A673 (cell line): ENCODE data around the gene IRS2. TPM values are rescaled to one million over a fixed set of nuclear protein-coding genes. Genes with fewer than 3 reads are reported as not detected.

Experiments
- BruUV-seq: library from RNA; stranded (reverse); fragments of 400-500 nt; replicated peaks from 2 replicates; lab custom pipeline; 2021; lab: Mats Ljungman, UMichigan
- CTCF ChIA-PET: fragments of 300-600 bp; sonication (Branson Sonifier 250); formaldehyde crosslinking; loops from one replicate; lab custom pipeline; 2022; ENCODE audit warnings: antibody characterized with exemption; lab: Charles Lee
- POLR2A ChIA-PET: fragments of 300-600 bp; sonication (Branson Sonifier 250); formaldehyde crosslinking; loops from one replicate; lab custom pipeline; 2022; ENCODE audit warnings: antibody characterized with exemption; ENCODE audit not compliant: low non-redundant PET; lab: Charles Lee
- DNase-seq: peaks from one replicate; pipeline ENCODE4 v3.0.0-alpha.2; 2015; ENCODE audit warnings: low spot score
- H3K27ac ChIP-seq: fragments of 200-600 bp; sonication (generic); 2 replicates; pipeline ENCODE4 v1.5.1; 2016; ENCODE audit warnings: mixed run types, low read depth, mild to moderate bottlenecking, mixed read lengths, antibody characterized with exemption, low read length; ENCODE audit not compliant: poor library complexity, severe bottlenecking
- H3K27me3 ChIP-seq: fragments of 200-600 bp; sonication (generic); replicated peaks from 2 replicates; pipeline ENCODE4 v1.6.1; 2017; ENCODE audit warnings: mixed run types, low read depth, mild to moderate bottlenecking, mixed read lengths, antibody characterized with exemption, low read length; ENCODE audit not compliant: insufficient read depth, poor library complexity
- H3K36me3 ChIP-seq: fragments of 200-600 bp; sonication (generic); 2 replicates; pipeline ENCODE4 v1.6.1; 2016; ENCODE audit warnings: mixed run types, mild to moderate bottlenecking, mixed read lengths, antibody characterized with exemption, low read length; ENCODE audit not compliant: insufficient read depth, poor library complexity, severe bottlenecking
- H3K4me1 ChIP-seq: fragments of 200-600 bp; sonication (generic); 2 replicates; pipeline ENCODE4 v1.6.1; 2017; ENCODE audit warnings: mixed run types, mild to moderate bottlenecking, mixed read lengths, antibody characterized with exemption, low read length; ENCODE audit not compliant: insufficient read depth, poor library complexity, severe bottlenecking
- H3K4me3 ChIP-seq: fragments of 200-600 bp; sonication (generic); 2 replicates; pipeline ENCODE4 v1.5.1; 2016; ENCODE audit warnings: low read depth, mixed run types, mild to moderate bottlenecking, mixed read lengths, low read length; ENCODE audit not compliant: poor library complexity, severe bottlenecking
- H3K9me3 ChIP-seq: fragments of 200-600 bp; sonication (generic); 2 replicates; pipeline ENCODE4 v1.6.1; 2016; ENCODE audit warnings: mixed run types, low read depth, mild to moderate bottlenecking, mixed read lengths, antibody characterized with exemption, low read length; ENCODE audit not compliant: poor library complexity, severe bottlenecking
- EZH2 ChIP-seq: fragments of 200-600 bp; sonication (generic); IDR thresholded peaks from 2 replicates; pipeline ENCODE4 v1.6.1; 2017; ENCODE audit warnings: borderline replicate concordance, low read depth, mild to moderate bottlenecking, mixed read lengths, antibody characterized with exemption, low read length; ENCODE audit not compliant: poor library complexity, severe bottlenecking
- intact Hi-C: fragments of 100-400 bp; cut with micrococcal nuclease; formaldehyde crosslinking; loops from one replicate; pipeline ENCODE4 v1.10.0; 2022; ENCODE audit not compliant: unreplicated experiment
- total RNA-seq: library from RNA; stranded (reverse); gene quantifications from 2 replicates; pipeline ENCODE4 v1.2.3, GENCODE V29; 2021
- TF ChIP-seq, protein P1 (sequence below): fragments of 300-800, 200-600 bp; sonication (generic); conservative IDR thresholded peaks from 2 replicates; pipeline ENCODE4 v1.5.1; 2017; ENCODE audit warnings: low read depth, mild to moderate bottlenecking, antibody characterized with exemption, low read length, moderate library complexity, mixed read lengths

Gene IRS2
- total RNA-seq, 1 experiment from 2014 or later: 135 TPM

DNA sequence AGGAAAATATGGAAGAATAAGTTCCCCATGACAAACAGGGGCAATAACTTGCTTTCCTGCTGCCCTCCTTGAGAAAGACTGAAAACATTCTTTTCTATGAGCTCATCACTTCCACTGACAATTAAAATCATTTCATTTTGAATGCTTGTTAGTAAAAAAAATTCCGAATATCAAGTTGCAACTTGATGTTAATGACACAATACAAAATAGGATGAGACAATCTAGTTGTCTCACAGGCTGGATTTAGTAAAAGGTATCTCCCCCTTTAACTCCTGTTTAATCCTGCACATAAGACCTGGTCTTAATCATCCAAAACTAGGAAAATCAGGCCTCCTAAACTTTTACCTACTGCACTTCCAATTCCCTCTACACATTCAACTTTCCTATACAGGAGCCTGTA, 24.7 kb downstream of the IRS2 start:
- H3K27ac ChIP-seq: no peak overlapping the region

DNA sequence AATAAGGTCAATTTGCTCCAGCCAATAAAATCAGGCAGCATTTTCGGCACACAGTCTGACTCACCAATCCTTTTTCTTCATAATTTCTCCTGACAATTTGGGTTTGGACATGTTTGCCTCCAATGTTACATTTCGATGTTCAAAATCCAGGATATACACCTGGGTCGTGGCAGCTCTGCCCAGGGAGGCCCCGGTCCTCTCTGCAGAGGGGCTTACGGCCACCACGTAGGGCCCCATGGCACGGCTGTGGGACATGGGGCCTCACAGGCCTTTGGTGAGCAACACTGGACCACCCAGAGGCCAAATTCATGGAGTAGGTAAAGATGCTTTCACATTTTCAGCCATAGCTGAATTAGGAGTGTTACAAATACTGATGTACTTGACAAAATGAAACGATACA, 25.4 kb downstream of the IRS2 start:
- Histone ChIP-seq H3K4me3 (no peak overlapping the region), H3K4me1 (peaks cover 72% of the 10 kb centered on the region), H3K36me3 (peaks cover 65% of the 10 kb centered on the region), H3K27ac (no peak overlapping the region), H3K27me3 (no peaks in the 10 kb centered on the region), H3K9me3 (no peaks in the 10 kb centered on the region)
- BruUV-seq: no TSS peak
- no peak for DNase-seq
- CTCF ChIA-PET: interaction anchor here (0.6 kb wide), 1 partner anchor 12 kb away, joined by 3 read pairs; no protein-coding TSS in a partner anchor
- no peak for TF ChIP-seq EZH2
- TF ChIP-seq, protein P1, sequence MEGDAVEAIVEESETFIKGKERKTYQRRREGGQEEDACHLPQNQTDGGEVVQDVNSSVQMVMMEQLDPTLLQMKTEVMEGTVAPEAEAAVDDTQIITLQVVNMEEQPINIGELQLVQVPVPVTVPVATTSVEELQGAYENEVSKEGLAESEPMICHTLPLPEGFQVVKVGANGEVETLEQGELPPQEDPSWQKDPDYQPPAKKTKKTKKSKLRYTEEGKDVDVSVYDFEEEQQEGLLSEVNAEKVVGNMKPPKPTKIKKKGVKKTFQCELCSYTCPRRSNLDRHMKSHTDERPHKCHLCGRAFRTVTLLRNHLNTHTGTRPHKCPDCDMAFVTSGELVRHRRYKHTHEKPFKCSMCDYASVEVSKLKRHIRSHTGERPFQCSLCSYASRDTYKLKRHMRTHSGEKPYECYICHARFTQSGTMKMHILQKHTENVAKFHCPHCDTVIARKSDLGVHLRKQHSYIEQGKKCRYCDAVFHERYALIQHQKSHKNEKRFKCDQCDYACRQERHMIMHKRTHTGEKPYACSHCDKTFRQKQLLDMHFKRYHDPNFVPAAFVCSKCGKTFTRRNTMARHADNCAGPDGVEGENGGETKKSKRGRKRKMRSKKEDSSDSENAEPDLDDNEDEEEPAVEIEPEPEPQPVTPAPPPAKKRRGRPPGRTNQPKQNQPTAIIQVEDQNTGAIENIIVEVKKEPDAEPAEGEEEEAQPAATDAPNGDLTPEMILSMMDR: no peak
- intact Hi-C loops: no loop called here
- POLR2A ChIA-PET: no interaction called here

More for the DNA sequence above, 24.7 kb downstream of the IRS2 start:
- CTCF ChIA-PET: interaction anchor here (0.6 kb wide), 1 partner anchor 12 kb away, joined by 3 read pairs; no protein-coding TSS in a partner anchor
- Histone ChIP-seq H3K27me3 (no peaks in the 10 kb centered on the region), H3K4me1 (peaks cover 74% of the 10 kb centered on the region), H3K9me3 (no peaks in the 10 kb centered on the region), H3K36me3 (peaks cover 58% of the 10 kb centered on the region), H3K4me3 (no peak overlapping the region)
- intact Hi-C loops: no loop called here
- DNase-seq: no peak
- POLR2A ChIA-PET: interaction anchor here (0.7 kb wide), 1 partner anchor 476 kb away, joined by 8 read pairs; no protein-coding TSS in a partner anchor
- BruUV-seq: no TSS peak
- TF ChIP-seq, protein P1: no peak
- no peak for TF ChIP-seq EZH2

DNA sequence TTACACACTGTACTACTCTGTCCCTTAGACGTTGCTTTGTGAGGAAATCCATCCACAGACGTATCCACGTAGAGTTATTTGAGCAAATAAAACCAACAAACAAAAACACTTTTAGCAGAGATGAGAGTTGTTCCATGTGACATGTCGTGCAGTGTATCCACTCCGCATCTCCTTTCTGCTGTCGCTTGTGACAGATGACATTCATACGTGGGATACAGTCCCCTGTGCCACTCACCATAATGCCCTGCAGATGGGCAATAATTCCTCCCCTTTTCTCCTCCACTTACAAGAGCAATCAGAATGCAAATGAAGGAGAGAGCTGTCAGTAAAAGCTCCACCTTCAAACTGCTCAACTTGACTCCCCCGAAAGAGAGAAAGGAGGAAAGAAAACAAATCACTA, 26.0 kb downstream of the IRS2 start:
- TF ChIP-seq, protein P1: no peak
- TF ChIP-seq EZH2: no peak
- peaks cover 72% of the 10 kb centered on the region for H3K4me1 ChIP-seq
- peaks cover 70% of the 10 kb centered on the region for H3K36me3 ChIP-seq
- no peak overlapping the region for H3K4me3 ChIP-seq
- DNase-seq: no peak
- intact Hi-C loops: no loop called here
- no peaks in the 10 kb centered on the region for H3K9me3 ChIP-seq
- BruUV-seq: no TSS peak
- ChIA-PET CTCF (no interaction called here), POLR2A (no interaction called here)
- no peak overlapping the region for H3K27ac ChIP-seq
- no peaks in the 10 kb centered on the region for H3K27me3 ChIP-seq
